Gastrocnemius medialis (tissue), 4 donors: ENCODE results near the gene TTYH2.

Experiments used
- CTCF ChIP-seq, 5 experiments: fragments of 450-650 bp in 3 of 5; fragments of 200-600 bp in 2 of 5; sonication (generic) in 2 of 5; IDR thresholded peaks in 4 of 5; conservative IDR thresholded peaks in 1 of 5; 1 replicate in 4 of 5; 2 replicates in 1 of 5; pipeline ENCODE4 v1.5.1; 2016 to 2019; ENCODE audit warnings: antibody characterized with exemption in 5 of 5, mild to moderate bottlenecking in 3 of 5, moderate library complexity in 3 of 5
- POLR2A ChIP-seq, 2 donors: fragments of 450-650 bp; IDR thresholded peaks; one replicate each; pipeline ENCODE4 v1.6.1; 2017; ENCODE audit warnings: antibody characterized with exemption in 2 of 2, mild to moderate bottlenecking in 2 of 2, moderate library complexity in 2 of 2

DNA sequence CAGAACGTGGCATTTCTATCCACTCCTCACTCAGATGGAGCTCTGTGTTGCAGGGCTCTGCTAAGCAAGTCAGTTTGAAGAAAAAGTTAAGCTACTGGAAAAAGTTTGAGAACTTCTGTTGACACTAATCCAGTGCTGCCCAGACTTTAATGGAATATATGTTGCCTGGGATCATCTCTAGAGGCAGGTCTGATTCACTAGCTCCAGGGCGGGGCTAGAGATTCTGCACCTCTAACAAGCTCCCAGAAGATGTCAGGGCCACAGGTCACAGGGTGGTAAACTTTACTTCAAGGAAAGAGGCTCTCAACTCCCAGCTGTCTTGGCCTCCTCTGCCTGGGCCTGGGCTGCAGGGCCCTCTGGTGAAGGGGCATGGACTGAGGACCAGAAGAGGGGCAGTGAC lies 6.8 kb downstream of the TTYH2 start:
- TF ChIP-seq CTCF (IDR thresholded peaks at IDR 0.05 in 4 of 5, conservative IDR thresholded peaks at IDR 0.05 in 1 of 5) (no peak), POLR2A (IDR thresholded peaks at IDR 0.05) (no peak)
